NT2/D1 (cell line): ENCODE data around the gene CES2.

ENCODE experiments used
- DNase-seq: peaks from one replicate; pipeline ENCODE4 v3.0.0-alpha.2; 2011; ENCODE audit warnings: low read depth, low spot score
- H3K27me3 ChIP-seq: 2 replicates; pipeline ENCODE4 v1.6.0; 2011; ENCODE audit warnings: mild to moderate bottlenecking; ENCODE audit not compliant: insufficient read length, insufficient read depth
- H3K36me3 ChIP-seq: 2 replicates; pipeline ENCODE4 v1.6.1; 2011; ENCODE audit warnings: mild to moderate bottlenecking, low read length, mixed read lengths; ENCODE audit not compliant: insufficient read depth, insufficient read length
- H3K4me1 ChIP-seq: 2 replicates; pipeline ENCODE4 v1.5.1; 2011; ENCODE audit not compliant: insufficient read depth, insufficient read length
- H3K4me3 ChIP-seq: 2 replicates; pipeline ENCODE4 v1.5.1; 2011; ENCODE audit warnings: low read depth; ENCODE audit not compliant: insufficient read length
- H3K9ac ChIP-seq: 2 replicates; pipeline ENCODE4 v1.6.0; 2011; ENCODE audit warnings: low read depth; ENCODE audit not compliant: insufficient read length
- H3K9me3 ChIP-seq: 2 replicates; pipeline ENCODE4 v1.5.1; 2011; ENCODE audit warnings: mild to moderate bottlenecking, low read length; ENCODE audit not compliant: insufficient read depth
- SUZ12 ChIP-seq: IDR thresholded peaks from 2 replicates; pipeline ENCODE4 v1.6.1; 2011; ENCODE audit not compliant: insufficient read length, insufficient read depth; ENCODE audit errors: extremely low read depth
- YY1 ChIP-seq: IDR thresholded peaks from 2 replicates; pipeline ENCODE4 v1.6.1; 2011; ENCODE audit not compliant: insufficient read length, insufficient read depth
- ZNF274 ChIP-seq: IDR thresholded peaks from 2 replicates; pipeline ENCODE4 v1.6.1; 2011; ENCODE audit warnings: mild to moderate bottlenecking, low read depth, low read length

The CES2 gene

GRCh38 chr16:66921729-66922450, 13.4 kb upstream of the CES2 start:
- Histone ChIP-seq H3K9me3 (no peaks in the 10 kb centered on the region), H3K36me3 (peaks cover 16% of the 10 kb centered on the region), H3K9ac (peak overlapping the region; percentile 8), H3K4me3 (no peak overlapping the region), H3K27me3 (peaks cover 46% of the 10 kb centered on the region), H3K4me1 (peaks cover 24% of the 10 kb centered on the region)
- DNase-seq: no peak
- TF ChIP-seq YY1 (no peak), ZNF274 (no peak), SUZ12 (no peak)

GRCh38 chr16:66923247-66923731, 12.0 kb upstream of the CES2 start:
- TF ChIP-seq ZNF274: no peak
- no peak for TF ChIP-seq SUZ12
- H3K4me1 ChIP-seq: peaks cover 36% of the 10 kb centered on the region
- H3K9ac ChIP-seq: no peak overlapping the region
- peaks cover 16% of the 10 kb centered on the region for H3K36me3 ChIP-seq
- no peaks in the 10 kb centered on the region for H3K9me3 ChIP-seq
- H3K4me3 ChIP-seq: no peak overlapping the region
- no peak for DNase-seq
- H3K27me3 ChIP-seq: peaks cover 51% of the 10 kb centered on the region

- Histone ChIP-seq H3K9me3 (no peaks in the 10 kb centered on the region), H3K9ac (no peak overlapping the region), H3K27me3 (peaks cover 51% of the 10 kb centered on the region), H3K4me3 (no peak overlapping the region), H3K36me3 (peaks cover 16% of the 10 kb centered on the region), H3K4me1 (peaks cover 35% of the 10 kb centered on the region)
- DNase-seq: no peak
- no peak for TF ChIP-seq SUZ12
- no peak for TF ChIP-seq YY1
- TF ChIP-seq ZNF274: no peak
Observed at GRCh38 chr16:66923866-66924265, 11.4 kb upstream of the CES2 start.

- Histone ChIP-seq H3K4me3 (peak overlapping the region; percentile 53), H3K9me3 (no peaks in the 10 kb centered on the region), H3K36me3 (peaks cover 16% of the 10 kb centered on the region), H3K27me3 (peaks cover 50% of the 10 kb centered on the region), H3K9ac (peak overlapping the region; percentile 54), H3K4me1 (peaks cover 33% of the 10 kb centered on the region)
- DNase-seq: no peak
- TF ChIP-seq SUZ12 (no peak), YY1 (no peak), ZNF274 (no peak)
Observed at GRCh38 chr16:66924527-66925321, 10.6 kb upstream of the CES2 start.

- Histone ChIP-seq H3K36me3 (peaks cover 16% of the 10 kb centered on the region), H3K4me3 (peak within 1 kb of the TSS; percentile 53), H3K9ac (peak within 1 kb of the TSS; percentile 54), H3K4me1 (peaks cover 27% of the 10 kb centered on the region), H3K27me3 (peaks cover 46% of the 10 kb centered on the region), H3K9me3 (no peaks in the 10 kb centered on the region)
- DNase-seq: no peak
- no peak for TF ChIP-seq ZNF274
- peak; percentile 77 for TF ChIP-seq SUZ12
Observed at GRCh38 chr16:66925322-66925840, 9.9 kb upstream of the CES2 start, which contains the start of gene RRAD. TSS of gene RRAD (minus strand) at chr16:66925535. CDS start at chr16:66925179, 356 bp downstream.

GRCh38 chr16:66926171-66926947, 9.0 kb upstream of the CES2 start:
- H3K9ac ChIP-seq: no peak overlapping the region
- no peak for DNase-seq
- peaks cover 27% of the 10 kb centered on the region for H3K4me1 ChIP-seq
- no peak overlapping the region for H3K4me3 ChIP-seq
- H3K27me3 ChIP-seq: peaks cover 46% of the 10 kb centered on the region
- H3K9me3 ChIP-seq: no peaks in the 10 kb centered on the region
- H3K36me3 ChIP-seq: peaks cover 18% of the 10 kb centered on the region
- TF ChIP-seq YY1 (no peak), SUZ12 (no peak), ZNF274 (no peak)

- no peak for TF ChIP-seq SUZ12
- TF ChIP-seq YY1: no peak
- no peak for TF ChIP-seq ZNF274
- H3K4me3 ChIP-seq: no peak overlapping the region
- H3K9me3 ChIP-seq: no peaks in the 10 kb centered on the region
- no peak overlapping the region for H3K9ac ChIP-seq
- peaks cover 18% of the 10 kb centered on the region for H3K36me3 ChIP-seq
- H3K27me3 ChIP-seq: peaks cover 46% of the 10 kb centered on the region
- H3K4me1 ChIP-seq: peaks cover 24% of the 10 kb centered on the region
- DNase-seq: peak; percentile 35
Observed at GRCh38 chr16:66926961-66927436, 8.3 kb upstream of the CES2 start.
